Activated CD8-positive, alpha-beta memory T cell treated with anti-CD3 and anti-CD28 coated beads for 24 hours (primary cell): Measurements from ENCODE around the gene TSPAN31.

Source experiments
- DNase-seq: peaks from one replicate; pipeline ENCODE4 v3.0.0-alpha.2; 2020

TSPAN31 gene

DNA sequence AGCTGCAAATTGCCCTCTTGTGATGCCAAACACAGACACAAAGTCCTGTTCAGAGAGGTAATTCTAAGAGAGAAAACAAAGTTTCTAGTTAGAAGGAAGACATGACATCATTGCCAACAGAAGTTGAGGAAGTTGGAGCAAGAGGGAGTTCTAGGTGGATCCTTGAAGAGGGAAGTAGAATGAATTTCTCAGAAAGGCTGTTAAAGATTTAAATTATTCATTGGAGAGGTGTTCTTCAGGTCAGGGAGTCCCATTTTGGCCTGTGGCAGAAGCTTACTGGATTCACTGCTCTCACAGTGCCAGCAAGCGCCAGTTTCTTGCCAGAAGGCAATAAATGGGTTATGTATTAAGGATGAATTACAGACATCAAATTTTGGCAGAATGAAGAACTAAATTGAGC is 53.1 kb downstream of the TSPAN31 start:
- DNase-seq, result no peak
